ENCODE results near the gene KCNG1.

DNA sequence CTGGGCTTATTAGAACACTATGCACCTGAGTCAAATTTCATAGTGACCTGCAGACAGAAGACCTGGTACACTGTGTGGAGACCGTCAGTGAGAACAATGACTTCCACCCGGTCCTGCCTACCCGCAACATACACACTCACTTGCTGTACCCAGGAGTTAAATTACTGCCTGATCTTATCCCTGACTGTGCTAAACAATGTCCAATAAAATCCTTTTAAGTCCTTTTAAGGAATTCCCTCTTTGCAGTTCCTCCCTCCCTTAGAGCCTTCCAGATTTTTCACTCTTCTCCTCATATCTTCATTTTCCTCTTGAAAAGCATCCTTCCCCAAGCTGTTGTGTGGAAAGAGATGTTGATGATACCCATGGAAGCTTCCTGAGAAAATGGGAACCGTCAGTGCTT, 3.4 kb upstream of the KCNG1 start:
- TF ChIP-seq POLR2AphosphoS5 (IDR thresholded peaks at IDR 0.05) (no peak), TAF1 (IDR thresholded peaks at IDR 0.05; ENCODE audit: low read depth) (no peak)

Measured in neural cell (in vitro differentiated cells).